Left ventricle myocardium inferior (tissue), 1 donor: ENCODE results near the gene ERO1A. TPM values are rescaled to one million over a fixed set of nuclear protein-coding genes. Genes with fewer than 3 reads are reported as not detected.

Source experiments
- DNase-seq: peaks from one replicate; pipeline ENCODE4 v3.0.0-alpha.2; 2020
- H3K27ac ChIP-seq: fragments of 200-600 bp; replicated peaks from 2 replicates; pipeline ENCODE4 v1.8.0; 2021
- H3K27me3 ChIP-seq: fragments of 200-600 bp; 2 replicates; pipeline ENCODE4 v1.8.0; 2021; ENCODE audit warnings: low read depth
- H3K36me3 ChIP-seq: fragments of 200-600 bp; 2 replicates; pipeline ENCODE4 v1.8.0; 2021
- H3K4me1 ChIP-seq: fragments of 200-600 bp; 2 replicates; pipeline ENCODE4 v1.8.0; 2021
- H3K4me3 ChIP-seq: fragments of 200-600 bp; 2 replicates; pipeline ENCODE4 v1.8.0; 2021; ENCODE audit warnings: mild to moderate bottlenecking, moderate library complexity
- H3K9me3 ChIP-seq: fragments of 200-600 bp; replicated peaks from 2 replicates; pipeline ENCODE4 v1.8.0; 2021
- intact Hi-C: fragments of 100-400 bp; cut with micrococcal nuclease; formaldehyde crosslinking; loops from one replicate; pipeline ENCODE4 v1.11.0; 2022
- total RNA-seq: library from RNA; stranded (reverse); fragmentation: NEBNext Ultra II Directional; extraction: Animal tissue kit (Norgen Biotek cat#: 25700); gene quantifications from one replicate; pipeline ENCODE4 v1.2.1, GENCODE V29; 2021
- TF ChIP-seq, protein P1 (sequence below): fragments of 200-600 bp; IDR thresholded peaks from 2 replicates; pipeline ENCODE4 v1.8.0; 2021; ENCODE audit warnings: antibody characterized with exemption, mild to moderate bottlenecking, borderline replicate concordance
- donor health status: DM: no; HTN: yes; CAD: no; lungs with severe emphysema.

ERO1A gene
- total RNA-seq, 1 donor from 2014 or later: 14.6 TPM

DNA sequence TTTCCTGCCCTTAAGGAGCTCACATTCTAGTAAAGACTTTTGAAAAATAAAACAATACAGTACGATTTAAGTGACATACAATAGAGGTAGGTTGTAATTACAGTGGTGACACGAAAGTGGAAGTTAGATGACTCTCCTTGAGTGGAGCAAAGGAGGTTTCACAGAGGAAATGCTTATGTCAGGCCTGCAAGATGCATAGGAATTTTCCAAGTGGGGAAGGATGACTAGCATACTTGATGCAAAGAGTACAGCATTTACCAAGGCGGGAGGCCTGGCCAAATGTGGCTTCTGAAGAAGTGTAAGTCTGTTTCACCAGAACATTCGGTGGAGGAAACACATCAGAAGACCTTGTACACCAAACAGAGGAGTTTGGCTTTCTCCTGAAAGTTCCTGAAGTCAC, 55.2 kb downstream of the ERO1A start:
- DNase-seq: no peak
- TF ChIP-seq, protein P1, sequence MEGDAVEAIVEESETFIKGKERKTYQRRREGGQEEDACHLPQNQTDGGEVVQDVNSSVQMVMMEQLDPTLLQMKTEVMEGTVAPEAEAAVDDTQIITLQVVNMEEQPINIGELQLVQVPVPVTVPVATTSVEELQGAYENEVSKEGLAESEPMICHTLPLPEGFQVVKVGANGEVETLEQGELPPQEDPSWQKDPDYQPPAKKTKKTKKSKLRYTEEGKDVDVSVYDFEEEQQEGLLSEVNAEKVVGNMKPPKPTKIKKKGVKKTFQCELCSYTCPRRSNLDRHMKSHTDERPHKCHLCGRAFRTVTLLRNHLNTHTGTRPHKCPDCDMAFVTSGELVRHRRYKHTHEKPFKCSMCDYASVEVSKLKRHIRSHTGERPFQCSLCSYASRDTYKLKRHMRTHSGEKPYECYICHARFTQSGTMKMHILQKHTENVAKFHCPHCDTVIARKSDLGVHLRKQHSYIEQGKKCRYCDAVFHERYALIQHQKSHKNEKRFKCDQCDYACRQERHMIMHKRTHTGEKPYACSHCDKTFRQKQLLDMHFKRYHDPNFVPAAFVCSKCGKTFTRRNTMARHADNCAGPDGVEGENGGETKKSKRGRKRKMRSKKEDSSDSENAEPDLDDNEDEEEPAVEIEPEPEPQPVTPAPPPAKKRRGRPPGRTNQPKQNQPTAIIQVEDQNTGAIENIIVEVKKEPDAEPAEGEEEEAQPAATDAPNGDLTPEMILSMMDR: no peak
- Histone ChIP-seq H3K36me3 (peaks cover 52% of the 10 kb centered on the region), H3K4me3 (no peak overlapping the region), H3K27me3 (no peaks in the 10 kb centered on the region), H3K4me1 (no peaks in the 10 kb centered on the region), H3K27ac (no peak overlapping the region), H3K9me3 (peaks cover 5% of the 10 kb centered on the region)
- intact Hi-C loops: no loop called here

DNA sequence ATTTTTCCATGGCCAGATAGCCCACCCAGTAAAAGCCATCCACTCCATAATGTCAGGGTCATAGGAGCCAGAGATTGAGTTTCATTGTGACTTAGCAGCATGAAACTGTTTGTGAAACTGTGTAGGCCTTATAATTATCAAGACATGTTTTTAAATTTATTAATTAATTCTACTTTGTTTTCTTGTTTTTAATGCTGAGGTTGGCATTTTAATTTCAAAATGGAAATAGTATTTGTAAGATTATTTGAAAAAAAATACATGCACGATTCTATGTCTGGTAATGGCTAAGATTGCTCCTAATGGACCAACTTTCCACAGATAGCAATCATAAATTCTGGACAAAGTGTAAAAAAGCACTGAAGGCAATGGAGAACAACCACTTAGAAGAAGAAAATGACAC, 75.7 kb downstream of the ERO1A start:
- Histone ChIP-seq H3K36me3 (no peaks in the 10 kb centered on the region), H3K9me3 (no peaks in the 10 kb centered on the region), H3K4me1 (no peaks in the 10 kb centered on the region), H3K27me3 (no peaks in the 10 kb centered on the region), H3K4me3 (no peak overlapping the region), H3K27ac (no peak overlapping the region)
- intact Hi-C loops: no loop called here
- no peak for DNase-seq
- TF ChIP-seq, protein P1: no peak

DNA sequence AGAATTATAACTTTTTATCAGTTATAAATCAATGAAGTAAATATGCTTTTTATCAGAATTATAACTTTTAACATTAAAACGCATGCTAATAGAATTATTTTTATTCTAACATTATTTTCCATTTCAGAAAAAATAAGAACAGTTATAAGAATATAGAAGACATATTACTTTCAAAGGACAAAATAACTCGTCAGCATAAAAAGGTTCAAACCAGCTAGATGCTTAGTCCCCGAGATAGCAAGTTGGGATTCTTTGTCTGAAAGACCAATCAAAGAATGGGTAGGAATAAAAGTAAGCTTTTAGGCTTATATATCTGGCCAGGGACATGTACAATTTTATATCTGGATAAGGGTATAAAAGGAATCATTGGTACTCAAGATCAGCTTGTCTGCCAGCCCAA, 76.8 kb downstream of the ERO1A start:
- intact Hi-C loops: no loop called here
- Histone ChIP-seq H3K27me3 (no peaks in the 10 kb centered on the region), H3K9me3 (no peaks in the 10 kb centered on the region), H3K36me3 (no peaks in the 10 kb centered on the region), H3K4me1 (no peaks in the 10 kb centered on the region), H3K4me3 (no peak overlapping the region), H3K27ac (no peak overlapping the region)
- no peak for DNase-seq
- TF ChIP-seq, protein P1: no peak

DNA sequence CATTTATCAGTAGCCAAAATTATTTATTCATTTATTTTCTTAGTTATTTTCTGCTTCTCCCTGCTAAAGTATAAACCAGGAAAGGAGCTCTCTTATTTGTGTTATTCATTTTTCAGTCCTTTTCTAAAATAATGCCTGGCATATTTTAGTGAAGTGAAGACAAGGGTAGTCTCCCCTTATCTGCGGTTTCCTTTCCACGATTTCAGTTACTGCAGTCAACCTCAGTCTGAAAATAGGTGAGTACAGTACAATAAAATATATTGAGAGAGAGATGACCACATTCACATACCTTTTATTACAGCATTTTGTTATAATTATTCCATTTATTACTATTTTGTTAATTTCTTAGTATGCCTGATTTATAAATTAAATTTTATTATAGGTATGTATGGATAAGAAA, 85.2 kb downstream of the ERO1A start:
- intact Hi-C loops: no loop called here
- DNase-seq: no peak

DNA sequence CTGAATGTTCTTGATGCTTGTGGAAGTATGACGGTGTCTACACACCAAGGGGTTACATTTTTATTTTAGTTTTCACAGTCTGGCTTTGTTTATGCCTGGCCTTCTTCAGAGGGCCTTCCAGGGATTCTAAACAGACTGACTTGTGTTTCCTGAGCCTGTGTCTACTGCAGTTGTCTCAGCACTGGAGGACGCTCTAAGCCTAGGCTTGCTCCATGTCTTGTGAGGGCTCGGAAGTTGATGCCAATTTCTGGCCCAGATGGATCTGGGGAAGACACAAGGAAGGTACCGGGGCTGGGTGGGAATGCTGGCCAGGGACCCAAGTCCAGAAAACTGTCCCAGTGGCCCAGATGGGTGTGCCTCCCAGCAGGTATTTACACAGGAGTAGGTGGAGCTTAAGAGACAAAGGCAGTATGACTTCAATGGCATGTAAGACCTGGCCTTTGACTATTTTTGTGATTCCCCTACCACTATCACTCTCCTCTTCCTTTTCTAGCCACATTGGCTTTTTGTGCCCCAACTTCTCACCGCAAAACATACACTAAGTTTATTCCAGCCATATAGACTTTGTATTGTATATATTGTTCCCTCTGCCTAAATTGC, 85.8 kb downstream of the ERO1A start:
- TF ChIP-seq, protein P1: no peak
- Histone ChIP-seq H3K27ac (no peak overlapping the region), H3K4me1 (no peaks in the 10 kb centered on the region), H3K9me3 (peaks cover 11% of the 10 kb centered on the region), H3K4me3 (no peak overlapping the region), H3K36me3 (peaks cover 1% of the 10 kb centered on the region), H3K27me3 (no peaks in the 10 kb centered on the region)
- DNase-seq: no peak
- intact Hi-C loops: no loop called here

More for the DNA sequence above, 85.2 kb downstream of the ERO1A start:
- H3K27me3 ChIP-seq: no peaks in the 10 kb centered on the region
- H3K36me3 ChIP-seq: no peaks in the 10 kb centered on the region
- H3K9me3 ChIP-seq: peaks cover 4% of the 10 kb centered on the region
- TF ChIP-seq, protein P1: no peak
- no peaks in the 10 kb centered on the region for H3K4me1 ChIP-seq
- H3K4me3 ChIP-seq: no peak overlapping the region
- H3K27ac ChIP-seq: no peak overlapping the region
